Ishikawa (cell line): ENCODE measurements around the gene MKNK1.

ENCODE experiments used
- CREB1 ChIP-seq: IDR thresholded peaks from 2 replicates; pipeline ENCODE4 v1.6.1; 2012; ENCODE audit warnings: low read depth
- EGR1 ChIP-seq: IDR thresholded peaks from 2 replicates; pipeline ENCODE4 v1.6.1; 2012
- FOXM1 ChIP-seq: IDR thresholded peaks from 2 replicates; pipeline ENCODE4 v1.6.1; 2012; ENCODE audit warnings: low read depth, borderline replicate concordance
- MAX ChIP-seq: IDR thresholded peaks from 2 replicates; pipeline ENCODE4 v1.6.1; 2012
- RAD21 ChIP-seq: IDR thresholded peaks from 2 replicates; pipeline ENCODE4 v1.6.1; 2012; ENCODE audit warnings: low read depth
- REST ChIP-seq: IDR thresholded peaks from 2 replicates; pipeline ENCODE4 v1.6.1; 2012; ENCODE audit warnings: low read depth, mild to moderate bottlenecking
- TAF1 ChIP-seq: IDR thresholded peaks from 2 replicates; pipeline ENCODE4 v1.6.1; 2012; ENCODE audit warnings: low read depth, mild to moderate bottlenecking
- TCF12 ChIP-seq: IDR thresholded peaks from 2 replicates; pipeline ENCODE4 v1.6.1; 2012; ENCODE audit warnings: low read depth
- TEAD4 ChIP-seq: IDR thresholded peaks from 2 replicates; pipeline ENCODE4 v1.6.1; 2012
- YY1 ChIP-seq: IDR thresholded peaks from 2 replicates; pipeline ENCODE4 v1.6.1; 2012; ENCODE audit warnings: low read depth

- TF ChIP-seq TAF1 (no peak), REST (no peak), TCF12 (no peak), MAX (no peak), RAD21 (no peak), FOXM1 (no peak), EGR1 (no peak), YY1 (no peak), CREB1 (no peak), TEAD4 (no peak)
Measured at GRCh38 chr1:46530791-46531409, 73.2 kb downstream of the MKNK1 start.
